ENCODE results near the gene HTR1D. TPM values are rescaled to one million over a fixed set of nuclear protein-coding genes. Genes with fewer than 3 reads are reported as not detected.
"Not testable (repeated sequence)": the region's sequence is repeated elsewhere in the genome, so short reads cannot be mapped to it uniquely, and the experiment has no call there.

HTR1D gene
- total RNA-seq, 4 donors from 2014 or later, result 0.14 to 0.20 TPM; not detected in 2

DNA sequence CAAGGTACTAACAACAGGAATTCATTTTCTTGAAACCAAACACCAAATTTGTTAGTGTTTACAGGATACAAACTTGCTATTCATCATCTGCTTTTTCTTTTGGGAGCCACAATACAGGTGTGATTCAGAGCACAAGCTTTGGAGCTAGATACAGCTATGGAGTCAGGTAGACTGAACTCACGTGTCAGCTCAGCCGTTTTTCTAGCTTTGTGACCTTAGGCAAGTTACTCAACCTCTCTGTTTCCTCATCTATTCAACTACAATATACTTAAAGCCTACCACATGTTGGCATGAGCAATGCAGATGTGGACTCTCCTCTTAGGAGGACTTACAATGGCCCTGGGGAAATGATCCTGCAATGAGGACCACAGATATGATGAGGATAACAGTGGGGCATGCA is 6.3 kb downstream of the HTR1D start:
- no peaks in the 10 kb centered on the region for H3K4me1 ChIP-seq
- no peak for DNase-seq
- TF ChIP-seq EP300 (IDR thresholded peaks at IDR 0.05; ENCODE audit: low read depth), result no peak
- TF ChIP-seq POLR2A (IDR thresholded peaks at IDR 0.05), result no peak
- TF ChIP-seq, protein P1, sequence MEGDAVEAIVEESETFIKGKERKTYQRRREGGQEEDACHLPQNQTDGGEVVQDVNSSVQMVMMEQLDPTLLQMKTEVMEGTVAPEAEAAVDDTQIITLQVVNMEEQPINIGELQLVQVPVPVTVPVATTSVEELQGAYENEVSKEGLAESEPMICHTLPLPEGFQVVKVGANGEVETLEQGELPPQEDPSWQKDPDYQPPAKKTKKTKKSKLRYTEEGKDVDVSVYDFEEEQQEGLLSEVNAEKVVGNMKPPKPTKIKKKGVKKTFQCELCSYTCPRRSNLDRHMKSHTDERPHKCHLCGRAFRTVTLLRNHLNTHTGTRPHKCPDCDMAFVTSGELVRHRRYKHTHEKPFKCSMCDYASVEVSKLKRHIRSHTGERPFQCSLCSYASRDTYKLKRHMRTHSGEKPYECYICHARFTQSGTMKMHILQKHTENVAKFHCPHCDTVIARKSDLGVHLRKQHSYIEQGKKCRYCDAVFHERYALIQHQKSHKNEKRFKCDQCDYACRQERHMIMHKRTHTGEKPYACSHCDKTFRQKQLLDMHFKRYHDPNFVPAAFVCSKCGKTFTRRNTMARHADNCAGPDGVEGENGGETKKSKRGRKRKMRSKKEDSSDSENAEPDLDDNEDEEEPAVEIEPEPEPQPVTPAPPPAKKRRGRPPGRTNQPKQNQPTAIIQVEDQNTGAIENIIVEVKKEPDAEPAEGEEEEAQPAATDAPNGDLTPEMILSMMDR (IDR thresholded peaks at IDR 0.05), result no peak
- TF ChIP-seq POLR2AphosphoS5 (IDR thresholded peaks at IDR 0.05), result no peak
- no peak overlapping the region for H3K4me3 ChIP-seq
- H3K27ac ChIP-seq, result no peak overlapping the region
- 60 to 73% methylated on average over 2 of the region's 2 CpGs for WGBS, 2 donors (ENCODE audit: low coverage in 1 of 2)
- in situ Hi-C loops (cut with MboI; ENCODE audit: low pct_ligation_motif_present in 1 of 4, low pct_unique_long_range_greater_than_20kb in 1 of 4, low sequenced_read_pairs in 3 of 4) (no loop called here), intact Hi-C loops (cut with DNase I; ENCODE audit: low total_unique reads) (no loop called here)
- H3K27me3 ChIP-seq, result peaks cover 25% of the 10 kb centered on the region
- no peaks in the 10 kb centered on the region for H3K9me3 ChIP-seq
- no peaks in the 10 kb centered on the region for H3K36me3 ChIP-seq

DNA sequence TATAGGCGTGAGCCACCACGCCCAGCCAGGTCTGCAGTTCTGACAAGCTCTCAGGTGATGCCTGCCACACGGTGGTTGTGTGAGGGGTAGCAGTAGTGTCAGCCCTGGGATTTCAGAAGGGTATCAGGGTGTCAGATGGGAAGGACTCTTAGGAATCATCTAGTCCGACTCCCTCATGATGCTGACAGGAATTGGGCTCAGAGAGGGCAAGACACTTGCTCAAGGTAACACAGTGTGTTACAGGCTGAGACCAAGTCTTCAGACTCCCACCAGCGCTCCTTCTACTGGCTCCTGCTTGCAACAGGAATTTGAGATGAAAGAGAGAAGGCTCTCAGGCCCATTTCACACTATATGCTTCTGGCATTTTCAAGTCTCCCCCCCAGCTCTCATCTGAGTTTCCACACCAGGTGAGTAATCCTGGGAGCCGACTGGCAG is 6.9 kb downstream of the HTR1D start:
- WGBS, 2 donors (ENCODE audit: low coverage in 1 of 2), result 38% methylated on average over 6 of the region's 6 CpGs; no CpG with 5 or more reads in 1 of the 2 donors

DNA sequence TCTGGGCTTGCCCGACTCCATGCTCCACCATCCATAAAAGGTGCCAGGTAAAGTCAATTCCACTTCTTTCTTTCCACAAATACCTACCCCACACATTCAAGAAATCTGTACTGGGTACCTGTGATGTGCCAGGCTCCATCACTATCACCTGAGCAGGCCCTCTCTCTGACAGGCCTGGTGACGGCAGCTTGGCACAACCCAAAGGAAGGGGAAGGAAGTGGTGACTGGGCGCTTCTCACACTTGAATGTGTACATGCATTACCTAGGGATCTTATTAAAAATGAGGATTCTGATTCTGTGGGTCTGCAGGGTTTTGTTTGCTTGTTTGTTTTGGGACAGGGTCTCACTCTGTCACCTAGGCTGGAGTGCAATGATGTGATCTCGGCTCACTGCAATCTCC is 7.5 kb downstream of the HTR1D start:
- no peak overlapping the region for H3K4me3 ChIP-seq
- TF ChIP-seq POLR2AphosphoS5 (IDR thresholded peaks at IDR 0.05), result no peak
- TF ChIP-seq, protein P1 (IDR thresholded peaks at IDR 0.05), result no peak
- TF ChIP-seq POLR2A (IDR thresholded peaks at IDR 0.05), result no peak
- TF ChIP-seq EP300 (IDR thresholded peaks at IDR 0.05; ENCODE audit: low read depth), result no peak
- H3K36me3 ChIP-seq, result no peaks in the 10 kb centered on the region
- H3K27me3 ChIP-seq, result peaks cover 15% of the 10 kb centered on the region
- H3K9me3 ChIP-seq, result no peaks in the 10 kb centered on the region
- intact Hi-C loops (cut with DNase I; ENCODE audit: low total_unique reads) (no loop called here), in situ Hi-C loops (cut with MboI; ENCODE audit: low pct_ligation_motif_present in 1 of 4, low pct_unique_long_range_greater_than_20kb in 1 of 4, low sequenced_read_pairs in 3 of 4) (no loop called here)
- DNase-seq, result no peak
- no peaks in the 10 kb centered on the region for H3K4me1 ChIP-seq
- WGBS, 2 donors (ENCODE audit: low coverage in 1 of 2), result 62 to 100% methylated on average over 1 to 4 of the region's 4 CpGs
- no peak overlapping the region for H3K27ac ChIP-seq

More for the DNA sequence above, 6.9 kb downstream of the HTR1D start:
- Histone ChIP-seq H3K4me3 (no peak overlapping the region), H3K36me3 (no peaks in the 10 kb centered on the region), H3K27me3 (peaks cover 19% of the 10 kb centered on the region), H3K4me1 (no peaks in the 10 kb centered on the region), H3K9me3 (no peaks in the 10 kb centered on the region), H3K27ac (no peak overlapping the region)
- intact Hi-C loops (cut with DNase I; ENCODE audit: low total_unique reads), result no loop called here
- TF ChIP-seq POLR2AphosphoS5 (IDR thresholded peaks at IDR 0.05), result no peak
- TF ChIP-seq POLR2A (IDR thresholded peaks at IDR 0.05), result no peak
- TF ChIP-seq, protein P1 (IDR thresholded peaks at IDR 0.05), result no peak
- TF ChIP-seq EP300 (IDR thresholded peaks at IDR 0.05; ENCODE audit: low read depth), result no peak
- DNase-seq, result no peak
- in situ Hi-C loops (cut with MboI; ENCODE audit: low pct_ligation_motif_present in 1 of 4, low pct_unique_long_range_greater_than_20kb in 1 of 4, low sequenced_read_pairs in 3 of 4), result no loop called here

DNA sequence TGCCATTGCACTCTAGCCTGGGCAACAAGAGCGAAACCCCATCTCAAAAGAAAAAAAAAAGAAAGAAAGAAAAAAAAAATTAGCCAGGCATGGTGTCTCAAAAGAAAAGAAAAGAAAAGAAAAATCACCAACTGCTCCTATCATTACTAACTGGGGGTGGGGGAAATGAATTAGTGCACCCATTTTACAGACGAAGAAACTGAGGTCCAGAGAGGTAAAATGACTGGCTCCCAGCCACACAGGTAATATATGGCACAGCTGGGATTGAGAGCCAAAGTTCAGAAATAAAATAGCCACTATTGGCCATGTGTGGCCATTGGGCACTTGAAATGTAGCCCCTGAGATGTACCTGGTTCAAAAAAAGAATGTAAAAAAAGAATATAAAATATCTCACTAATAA is 8.8 kb downstream of the HTR1D start:
- in situ Hi-C loops (cut with MboI; ENCODE audit: low pct_ligation_motif_present in 1 of 4, low pct_unique_long_range_greater_than_20kb in 1 of 4, low sequenced_read_pairs in 3 of 4) (no loop called here), intact Hi-C loops (cut with DNase I; ENCODE audit: low total_unique reads) (no loop called here)
- no peaks in the 10 kb centered on the region for H3K36me3 ChIP-seq
- TF ChIP-seq POLR2AphosphoS5 (IDR thresholded peaks at IDR 0.05) (no peak), POLR2A (IDR thresholded peaks at IDR 0.05) (no peak), EP300 (IDR thresholded peaks at IDR 0.05; ENCODE audit: low read depth) (no peak)
- TF ChIP-seq, protein P1 (IDR thresholded peaks at IDR 0.05), result no peak
- 79 to 92% methylated on average over 2 of the region's 2 CpGs for WGBS, 2 donors (ENCODE audit: low coverage in 1 of 2)
- no peaks in the 10 kb centered on the region for H3K4me1 ChIP-seq
- peaks cover 10% of the 10 kb centered on the region for H3K27me3 ChIP-seq
- no peak for DNase-seq
- H3K4me3 ChIP-seq, result no peak overlapping the region
- no peaks in the 10 kb centered on the region for H3K9me3 ChIP-seq
- H3K27ac ChIP-seq, result no peak overlapping the region

DNA sequence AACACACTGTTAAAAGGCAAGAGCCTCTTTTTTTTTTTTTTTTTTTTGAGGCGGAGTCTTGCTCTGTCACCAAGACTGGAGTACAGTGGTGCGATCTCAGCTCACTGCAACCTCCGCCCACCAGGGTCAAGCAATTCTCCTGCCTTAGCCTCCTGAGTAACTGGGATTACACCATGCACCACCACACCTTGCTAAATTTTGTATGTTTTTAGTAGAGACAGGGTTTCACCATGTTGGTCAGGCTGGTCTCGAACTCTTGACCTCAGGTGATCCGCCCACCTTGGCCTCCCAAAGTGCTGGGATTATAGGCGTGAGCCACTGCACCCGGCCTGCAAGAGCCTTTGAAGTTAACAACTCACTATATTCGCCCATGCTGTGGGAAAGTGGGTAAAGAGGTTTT is 9.6 kb downstream of the HTR1D start:
- in situ Hi-C loops (cut with MboI; ENCODE audit: low pct_ligation_motif_present in 1 of 4, low pct_unique_long_range_greater_than_20kb in 1 of 4, low sequenced_read_pairs in 3 of 4); H3K36me3 ChIP-seq; DNase-seq; H3K27ac ChIP-seq; H3K4me3 ChIP-seq; intact Hi-C loops (cut with DNase I; ENCODE audit: low total_unique reads); H3K4me1 ChIP-seq; H3K9me3 ChIP-seq; H3K27me3 ChIP-seq: not testable (repeated sequence)
- WGBS, 2 donors (ENCODE audit: low coverage in 1 of 2), result 84% methylated on average over 8 of the region's 8 CpGs; no CpG with 5 or more reads in 1 of the 2 donors

Measured in transverse colon (tissue), 4 donors.